ENCODE measurements around the gene ADGRF5.

DNA sequence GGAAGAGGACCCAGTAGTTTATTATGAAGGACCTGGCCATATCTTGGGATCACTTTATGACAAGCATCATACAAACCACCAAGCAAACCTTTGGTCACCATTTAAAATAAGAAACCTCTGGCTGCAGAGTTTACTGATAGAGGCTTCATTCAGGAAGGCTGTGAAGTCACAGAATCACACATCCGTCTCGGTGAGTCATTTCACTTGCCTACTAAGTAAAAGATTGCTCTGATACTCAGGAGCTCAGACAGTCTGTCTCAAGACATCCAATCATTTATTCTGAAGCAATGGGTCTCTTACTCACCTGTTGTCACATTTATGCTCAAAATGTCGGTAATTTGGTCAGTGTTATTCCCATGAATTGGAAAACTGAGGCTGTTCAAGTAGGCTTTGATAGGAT lies 33.7 kb downstream of the ADGRF5 start:
- TF ChIP-seq, protein P1, sequence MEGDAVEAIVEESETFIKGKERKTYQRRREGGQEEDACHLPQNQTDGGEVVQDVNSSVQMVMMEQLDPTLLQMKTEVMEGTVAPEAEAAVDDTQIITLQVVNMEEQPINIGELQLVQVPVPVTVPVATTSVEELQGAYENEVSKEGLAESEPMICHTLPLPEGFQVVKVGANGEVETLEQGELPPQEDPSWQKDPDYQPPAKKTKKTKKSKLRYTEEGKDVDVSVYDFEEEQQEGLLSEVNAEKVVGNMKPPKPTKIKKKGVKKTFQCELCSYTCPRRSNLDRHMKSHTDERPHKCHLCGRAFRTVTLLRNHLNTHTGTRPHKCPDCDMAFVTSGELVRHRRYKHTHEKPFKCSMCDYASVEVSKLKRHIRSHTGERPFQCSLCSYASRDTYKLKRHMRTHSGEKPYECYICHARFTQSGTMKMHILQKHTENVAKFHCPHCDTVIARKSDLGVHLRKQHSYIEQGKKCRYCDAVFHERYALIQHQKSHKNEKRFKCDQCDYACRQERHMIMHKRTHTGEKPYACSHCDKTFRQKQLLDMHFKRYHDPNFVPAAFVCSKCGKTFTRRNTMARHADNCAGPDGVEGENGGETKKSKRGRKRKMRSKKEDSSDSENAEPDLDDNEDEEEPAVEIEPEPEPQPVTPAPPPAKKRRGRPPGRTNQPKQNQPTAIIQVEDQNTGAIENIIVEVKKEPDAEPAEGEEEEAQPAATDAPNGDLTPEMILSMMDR (conservative IDR thresholded peaks at IDR 0.05; ENCODE audit: low read length) = no peak
- no peak for TF ChIP-seq EZH2phosphoT487 (IDR thresholded peaks at IDR 0.05; ENCODE audit: borderline replicate concordance, low read depth, low read length)
